ENCODE results near the gene ZNF57.
"Not testable (repeated sequence)": the region's sequence is repeated elsewhere in the genome, so short reads cannot be mapped to it uniquely, and the experiment has no call there.

- TF ChIP-seq, protein P1, sequence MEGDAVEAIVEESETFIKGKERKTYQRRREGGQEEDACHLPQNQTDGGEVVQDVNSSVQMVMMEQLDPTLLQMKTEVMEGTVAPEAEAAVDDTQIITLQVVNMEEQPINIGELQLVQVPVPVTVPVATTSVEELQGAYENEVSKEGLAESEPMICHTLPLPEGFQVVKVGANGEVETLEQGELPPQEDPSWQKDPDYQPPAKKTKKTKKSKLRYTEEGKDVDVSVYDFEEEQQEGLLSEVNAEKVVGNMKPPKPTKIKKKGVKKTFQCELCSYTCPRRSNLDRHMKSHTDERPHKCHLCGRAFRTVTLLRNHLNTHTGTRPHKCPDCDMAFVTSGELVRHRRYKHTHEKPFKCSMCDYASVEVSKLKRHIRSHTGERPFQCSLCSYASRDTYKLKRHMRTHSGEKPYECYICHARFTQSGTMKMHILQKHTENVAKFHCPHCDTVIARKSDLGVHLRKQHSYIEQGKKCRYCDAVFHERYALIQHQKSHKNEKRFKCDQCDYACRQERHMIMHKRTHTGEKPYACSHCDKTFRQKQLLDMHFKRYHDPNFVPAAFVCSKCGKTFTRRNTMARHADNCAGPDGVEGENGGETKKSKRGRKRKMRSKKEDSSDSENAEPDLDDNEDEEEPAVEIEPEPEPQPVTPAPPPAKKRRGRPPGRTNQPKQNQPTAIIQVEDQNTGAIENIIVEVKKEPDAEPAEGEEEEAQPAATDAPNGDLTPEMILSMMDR (conservative IDR thresholded peaks at IDR 0.05; ENCODE audit: low read length), result not testable (repeated sequence)
- TF ChIP-seq EZH2phosphoT487 (IDR thresholded peaks at IDR 0.05; ENCODE audit: borderline replicate concordance, low read depth, low read length), result not testable (repeated sequence)
Observed at GRCh38 chr19:2935863-2936262, 35.1 kb downstream of the ZNF57 start.
